ENCODE data around the gene SERPINE2. TPM values are rescaled to one million over a fixed set of nuclear protein-coding genes. Genes with fewer than 3 reads are reported as not detected.

The SERPINE2 gene
- total RNA-seq, 4 donors from 2014 or later: 25.5 to 94.5 (median 38.5) TPM

- Histone ChIP-seq H3K27ac (no peak overlapping the region), H3K36me3 (no peaks in the 10 kb centered on the region), H3K4me1 (peaks cover 0 to 75% (median 35%) of the 10 kb centered on the region in 4 donors), H3K27me3 (no peaks in the 10 kb centered on the region), H3K9me3 (no peaks in the 10 kb centered on the region), H3K4me3 (no peak overlapping the region)
- DNase-seq (ENCODE audit: low spot score in 2 of 2): no peak
- TF ChIP-seq POLR2A (IDR thresholded peaks at IDR 0.05): no peak
- TF ChIP-seq CTCF (IDR thresholded peaks at IDR 0.05): no peak
- no peak for TF ChIP-seq EP300 (IDR thresholded peaks at IDR 0.05)
Observed at GRCh38 chr2:223935459-223936125, 103.5 kb downstream of the SERPINE2 start.

- H3K9me3 ChIP-seq: no peaks in the 10 kb centered on the region
- TF ChIP-seq POLR2A (IDR thresholded peaks at IDR 0.05) (no peak), EP300 (IDR thresholded peaks at IDR 0.05) (no peak), CTCF (IDR thresholded peaks at IDR 0.05) (no peak)
- H3K4me1 ChIP-seq: peaks cover 0 to 81% (median 39%) of the 10 kb centered on the region in 4 donors
- H3K27me3 ChIP-seq: no peaks in the 10 kb centered on the region
- H3K27ac ChIP-seq: no peak overlapping the region
- DNase-seq (ENCODE audit: low spot score in 2 of 2): no peak
- 65 to 67% methylated on average over 6 of the region's 6 CpGs for WGBS, 2 donors
- no peak overlapping the region for H3K4me3 ChIP-seq
- no peaks in the 10 kb centered on the region for H3K36me3 ChIP-seq
Observed at GRCh38 chr2:223934870-223935269, 104.2 kb downstream of the SERPINE2 start.

GRCh38 chr2:223932816-223933800, 106.0 kb downstream of the SERPINE2 start:
- no peaks in the 10 kb centered on the region for H3K9me3 ChIP-seq
- TF ChIP-seq CTCF (IDR thresholded peaks at IDR 0.05) (no peak), EP300 (IDR thresholded peaks at IDR 0.05) (no peak), POLR2A (IDR thresholded peaks at IDR 0.05) (no peak)
- H3K4me1 ChIP-seq: peaks cover 0 to 76% (median 37%) of the 10 kb centered on the region in 4 donors
- H3K36me3 ChIP-seq: peaks cover 0 to under 1% (median 0%) of the 10 kb centered on the region in 3 donors
- no peaks in the 10 kb centered on the region for H3K27me3 ChIP-seq
- WGBS, 2 donors: 22 to 31% methylated on average over 6 of the region's 6 CpGs
- H3K27ac ChIP-seq: peak overlapping the region in 2 of 4 donors; percentile 23 to 68
- DNase-seq (ENCODE audit: low spot score in 2 of 2): no peak
- H3K4me3 ChIP-seq: no peak overlapping the region

- DNase-seq (ENCODE audit: low spot score in 2 of 2): peak in 1 of 2 donors; percentile 23
- no peak overlapping the region for H3K4me3 ChIP-seq
- H3K4me1 ChIP-seq: peaks cover 0 to 54% (median 20%) of the 10 kb centered on the region in 4 donors
- WGBS, 2 donors: 58 to 60% methylated on average over 23 of the region's 23 CpGs
- no peak for TF ChIP-seq CTCF (IDR thresholded peaks at IDR 0.05)
- TF ChIP-seq POLR2A (IDR thresholded peaks at IDR 0.05): no peak
- no peak for TF ChIP-seq EP300 (IDR thresholded peaks at IDR 0.05)
- H3K27me3 ChIP-seq: no peaks in the 10 kb centered on the region
- peak overlapping the region in 2 of 4 donors; percentile 30 to 69 for H3K27ac ChIP-seq
- peaks cover 0 to 7% (median 3%) of the 10 kb centered on the region in 4 donors for H3K9me3 ChIP-seq
- H3K36me3 ChIP-seq: peaks cover 0 to 14% (median 0%) of the 10 kb centered on the region in 3 donors
Observed at GRCh38 chr2:223930103-223930976, 108.7 kb downstream of the SERPINE2 start.

Measured in tibial nerve (tissue), 4 donors.